ENCODE data around the gene NUDT14. TPM values are rescaled to one million over a fixed set of nuclear protein-coding genes. Genes with fewer than 3 reads are reported as not detected.

NUDT14 gene
- total and polyA plus RNA-seq, 9 donors = 0.68 to 22.5 (median 11.4) TPM

DNA sequence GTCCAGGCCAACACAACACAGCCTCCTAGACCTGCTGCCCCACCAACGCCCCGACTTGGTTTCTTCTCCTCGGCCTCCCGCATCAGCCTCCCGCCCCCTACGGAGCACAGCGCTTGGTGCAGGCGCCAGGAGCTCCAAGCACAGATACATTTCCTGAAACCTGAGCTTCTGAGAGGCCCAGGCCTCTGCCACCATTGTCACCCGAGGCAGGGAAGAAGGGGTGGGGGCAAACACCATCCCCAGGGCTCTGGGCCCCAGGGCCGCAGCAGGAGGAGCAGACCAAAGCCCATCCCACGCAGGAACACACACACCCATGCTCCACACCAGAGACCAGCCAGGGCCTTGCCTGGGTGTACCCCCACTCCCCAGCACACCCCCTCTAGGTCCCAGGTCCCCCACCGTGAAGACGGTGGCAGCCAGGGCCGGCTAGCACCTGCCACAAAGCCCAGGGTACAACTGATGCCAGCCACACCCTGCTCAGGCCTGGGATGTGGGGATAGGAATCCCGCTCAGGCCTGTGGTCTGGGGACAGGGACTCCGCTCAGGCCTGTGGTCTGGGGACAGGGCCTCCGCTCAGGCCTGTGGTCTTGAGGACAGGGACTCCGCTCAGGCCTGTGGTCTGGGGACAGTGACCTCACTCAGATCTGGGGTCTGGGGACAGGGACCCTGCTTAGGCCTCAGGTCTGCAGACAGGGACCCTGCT is 17.9 kb downstream of the NUDT14 start:
- H3K36me3 ChIP-seq = no peaks in the 10 kb centered on the region
- 88 to 91% (median 89%) methylated on average over 18 of the region's 18 CpGs for WGBS, 3 donors
- intact Hi-C loops (cut with DNase I) = no loop called here
- H3K27ac ChIP-seq = no peak overlapping the region
- no peaks in the 10 kb centered on the region for H3K27me3 ChIP-seq
- no peak overlapping the region for H3K4me3 ChIP-seq
- H3K4me1 ChIP-seq (ENCODE audit: insufficient read depth) = peaks cover 4% of the 10 kb centered on the region
- DNase-seq = no peak
- no peak for TF ChIP-seq EP300 (IDR thresholded peaks at IDR 0.05)
- TF ChIP-seq, protein P1, sequence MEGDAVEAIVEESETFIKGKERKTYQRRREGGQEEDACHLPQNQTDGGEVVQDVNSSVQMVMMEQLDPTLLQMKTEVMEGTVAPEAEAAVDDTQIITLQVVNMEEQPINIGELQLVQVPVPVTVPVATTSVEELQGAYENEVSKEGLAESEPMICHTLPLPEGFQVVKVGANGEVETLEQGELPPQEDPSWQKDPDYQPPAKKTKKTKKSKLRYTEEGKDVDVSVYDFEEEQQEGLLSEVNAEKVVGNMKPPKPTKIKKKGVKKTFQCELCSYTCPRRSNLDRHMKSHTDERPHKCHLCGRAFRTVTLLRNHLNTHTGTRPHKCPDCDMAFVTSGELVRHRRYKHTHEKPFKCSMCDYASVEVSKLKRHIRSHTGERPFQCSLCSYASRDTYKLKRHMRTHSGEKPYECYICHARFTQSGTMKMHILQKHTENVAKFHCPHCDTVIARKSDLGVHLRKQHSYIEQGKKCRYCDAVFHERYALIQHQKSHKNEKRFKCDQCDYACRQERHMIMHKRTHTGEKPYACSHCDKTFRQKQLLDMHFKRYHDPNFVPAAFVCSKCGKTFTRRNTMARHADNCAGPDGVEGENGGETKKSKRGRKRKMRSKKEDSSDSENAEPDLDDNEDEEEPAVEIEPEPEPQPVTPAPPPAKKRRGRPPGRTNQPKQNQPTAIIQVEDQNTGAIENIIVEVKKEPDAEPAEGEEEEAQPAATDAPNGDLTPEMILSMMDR (IDR thresholded peaks at IDR 0.05) = no peak
- no peak for TF ChIP-seq POLR2A (IDR thresholded peaks at IDR 0.05)
- no peaks in the 10 kb centered on the region for H3K9me3 ChIP-seq

DNA sequence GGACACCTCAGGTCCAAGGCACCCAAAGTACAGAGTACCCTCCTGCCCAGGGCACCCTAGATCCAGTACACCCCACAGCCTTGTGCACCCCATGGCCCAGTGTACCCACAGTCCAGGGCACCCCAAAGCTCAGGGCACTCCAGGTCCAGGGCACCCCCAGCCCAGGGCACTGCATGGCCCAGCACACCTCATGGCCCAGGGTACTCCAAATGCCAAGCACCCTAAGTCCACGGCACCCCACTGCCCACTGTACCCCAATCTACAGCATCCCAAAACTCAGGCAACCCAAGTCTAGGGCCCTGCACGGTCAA is 18.5 kb downstream of the NUDT14 start:
- H3K4me1 ChIP-seq (ENCODE audit: insufficient read depth) = peaks cover under 1% of the 10 kb centered on the region
- no peak overlapping the region for H3K27ac ChIP-seq
- TF ChIP-seq, protein P1 (IDR thresholded peaks at IDR 0.05) = no peak
- TF ChIP-seq EP300 (IDR thresholded peaks at IDR 0.05) (no peak), POLR2A (IDR thresholded peaks at IDR 0.05) (no peak)
- intact Hi-C loops (cut with DNase I) = no loop called here
- H3K4me3 ChIP-seq = no peak overlapping the region
- WGBS, 3 donors = 91 to 95% (median 95%) methylated on average over 2 of the region's 2 CpGs
- DNase-seq = no peak
- no peaks in the 10 kb centered on the region for H3K36me3 ChIP-seq
- H3K9me3 ChIP-seq = no peaks in the 10 kb centered on the region
- no peaks in the 10 kb centered on the region for H3K27me3 ChIP-seq

DNA sequence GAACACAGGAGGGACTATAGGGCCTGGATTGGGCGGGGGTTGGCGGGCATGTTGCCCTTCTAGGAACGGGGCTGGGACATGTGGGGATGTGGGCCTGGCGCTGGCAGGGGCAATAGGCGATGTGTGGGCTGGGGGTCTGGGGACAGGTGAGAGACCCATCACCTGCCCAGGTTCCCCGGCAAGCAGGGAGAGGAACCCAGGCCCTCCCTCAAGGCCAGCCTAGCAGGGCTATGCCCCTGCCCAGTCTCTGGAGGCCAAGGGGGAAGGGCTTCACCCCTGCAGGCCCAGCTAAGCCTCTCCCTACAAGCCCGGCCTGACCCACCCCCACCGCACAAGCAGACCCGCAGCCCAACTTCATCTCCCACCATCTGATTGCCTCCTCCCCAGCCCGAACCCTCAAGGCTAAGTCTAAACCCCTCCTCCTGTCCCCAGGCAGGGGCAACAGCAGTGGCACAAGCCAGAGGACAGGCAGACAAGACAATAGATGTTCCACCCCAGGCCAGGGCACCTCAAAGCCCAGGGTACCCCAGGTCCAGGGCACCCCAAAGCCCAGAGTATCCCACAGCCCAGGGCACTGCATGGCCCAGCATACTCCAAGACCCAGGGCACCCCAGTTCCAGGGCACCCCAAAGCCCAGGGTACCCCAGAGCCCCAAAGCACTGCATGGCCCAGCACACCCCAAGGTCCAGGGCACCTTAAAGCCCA is 19.0 kb downstream of the NUDT14 start:
- no peaks in the 10 kb centered on the region for H3K9me3 ChIP-seq
- WGBS, 3 donors = 79 to 85% (median 83%) methylated on average over 10 of the region's 10 CpGs

DNA sequence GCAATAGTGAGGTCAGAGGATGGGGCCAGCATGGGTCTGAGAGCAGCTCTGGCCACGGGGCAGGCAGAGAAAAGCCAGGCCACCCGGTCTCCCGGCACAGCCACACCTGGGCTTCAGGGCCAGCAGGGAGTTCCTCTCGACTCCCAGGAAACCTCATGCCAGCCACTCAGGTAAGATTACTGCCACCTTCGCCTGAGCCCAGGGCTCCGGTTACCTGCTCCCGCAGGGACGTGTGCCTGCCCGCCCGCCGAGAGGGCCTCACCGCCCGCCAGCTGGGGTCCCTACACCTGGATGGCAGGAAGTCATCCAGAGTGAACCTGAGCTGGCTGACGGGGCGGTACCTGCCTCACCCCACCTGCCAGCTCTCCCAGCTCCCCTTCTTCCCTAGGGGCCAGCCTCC is 19.8 kb downstream of the NUDT14 start:
- no peaks in the 10 kb centered on the region for H3K9me3 ChIP-seq
- no peak overlapping the region for H3K27ac ChIP-seq
- no peaks in the 10 kb centered on the region for H3K27me3 ChIP-seq
- no peaks in the 10 kb centered on the region for H3K4me1 ChIP-seq (ENCODE audit: insufficient read depth)
- no peak overlapping the region for H3K4me3 ChIP-seq
- H3K36me3 ChIP-seq = no peaks in the 10 kb centered on the region
- no peak for TF ChIP-seq EP300 (IDR thresholded peaks at IDR 0.05)
- no peak for TF ChIP-seq POLR2A (IDR thresholded peaks at IDR 0.05)
- TF ChIP-seq, protein P1 (IDR thresholded peaks at IDR 0.05) = no peak
- WGBS, 3 donors = 78 to 84% (median 82%) methylated on average over 13 to 15 of the region's 15 CpGs
- DNase-seq = no peak
- intact Hi-C loops (cut with DNase I) = no loop called here

More for the DNA sequence above, 19.0 kb downstream of the NUDT14 start:
- no peak for DNase-seq
- Histone ChIP-seq H3K4me3 (no peak overlapping the region), H3K27me3 (no peaks in the 10 kb centered on the region), H3K36me3 (no peaks in the 10 kb centered on the region), H3K27ac (no peak overlapping the region), H3K4me1 (ENCODE audit: insufficient read depth) (no peaks in the 10 kb centered on the region)
- no peak for TF ChIP-seq POLR2A (IDR thresholded peaks at IDR 0.05)
- TF ChIP-seq EP300 (IDR thresholded peaks at IDR 0.05) = no peak
- intact Hi-C loops (cut with DNase I) = no loop called here

DNA sequence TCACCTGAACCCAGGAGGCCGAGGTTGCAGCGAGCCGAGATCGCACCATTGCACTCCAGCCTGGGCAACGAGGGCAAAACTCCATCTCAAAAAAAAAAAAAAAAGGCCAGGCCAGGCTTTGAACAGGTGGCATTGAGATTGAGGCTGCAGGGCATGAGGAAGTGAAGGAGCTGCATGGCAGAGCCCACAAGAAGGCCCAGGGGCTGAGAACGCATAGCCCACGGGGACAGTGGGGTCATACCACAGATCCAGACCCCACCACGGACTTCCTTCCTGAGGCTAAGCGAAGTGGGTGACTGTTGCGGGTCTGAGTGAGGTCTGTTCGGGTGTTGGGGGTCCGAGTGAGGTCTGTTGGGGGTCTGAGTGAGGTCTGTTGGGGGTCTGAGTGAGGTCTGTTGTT is 20.3 kb downstream of the NUDT14 start:
- Histone ChIP-seq H3K4me3 (no peak overlapping the region), H3K9me3 (no peaks in the 10 kb centered on the region), H3K27ac (no peak overlapping the region), H3K27me3 (no peaks in the 10 kb centered on the region), H3K4me1 (ENCODE audit: insufficient read depth) (no peaks in the 10 kb centered on the region), H3K36me3 (no peaks in the 10 kb centered on the region)
- DNase-seq = no peak
- WGBS, 3 donors = 82 to 89% (median 86%) methylated on average over 12 of the region's 12 CpGs
- TF ChIP-seq EP300 (IDR thresholded peaks at IDR 0.05) (no peak), POLR2A (IDR thresholded peaks at IDR 0.05) (no peak)
- TF ChIP-seq, protein P1 (IDR thresholded peaks at IDR 0.05) = no peak
- intact Hi-C loops (cut with DNase I) = no loop called here

Measured in ovary (tissue), 9 donors.